NCI-H526 (cell line): ENCODE results near the gene PABPC1L.

Experiments used
- DNase-seq, 2 experiments: peaks; one replicate each; lab custom pipeline; 2025; lab: John Stamatoyannopoulos, UW

PABPC1L gene

DNA sequence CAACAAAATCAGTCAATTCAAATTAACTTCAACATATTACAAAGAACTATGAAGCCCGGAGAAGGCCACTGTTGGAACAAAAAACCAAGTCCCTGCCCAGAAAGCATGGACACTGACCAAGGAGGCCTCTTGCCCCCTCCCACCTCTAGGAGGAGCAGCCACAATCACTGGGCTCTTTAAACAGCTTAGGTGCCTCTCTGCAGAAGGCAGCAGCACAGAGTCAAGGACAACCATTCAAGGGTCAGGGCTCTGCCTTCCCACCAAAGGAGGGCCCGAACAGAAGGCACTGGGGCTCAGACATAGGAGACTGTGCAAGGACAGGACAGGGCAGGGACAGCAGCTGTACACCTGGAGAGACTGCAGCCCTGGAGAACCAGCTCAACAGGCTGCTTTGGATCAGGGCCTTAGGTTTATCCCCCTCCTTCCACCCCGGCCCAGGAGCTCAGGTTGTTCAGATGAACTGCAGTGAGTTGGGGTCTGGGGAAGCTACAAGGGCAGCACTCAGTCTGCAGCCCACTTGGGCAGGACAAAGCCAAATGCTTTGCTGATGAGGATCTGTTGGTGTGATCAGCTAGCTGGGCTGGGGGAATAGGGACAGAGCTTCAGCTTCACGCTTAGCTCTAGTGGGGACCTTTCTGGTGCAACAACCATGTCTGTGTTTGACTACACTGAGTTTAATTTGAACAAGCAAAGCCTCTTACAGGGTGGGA is 32.6 kb downstream of the PABPC1L start:
- DNase-seq, result no peak

DNA sequence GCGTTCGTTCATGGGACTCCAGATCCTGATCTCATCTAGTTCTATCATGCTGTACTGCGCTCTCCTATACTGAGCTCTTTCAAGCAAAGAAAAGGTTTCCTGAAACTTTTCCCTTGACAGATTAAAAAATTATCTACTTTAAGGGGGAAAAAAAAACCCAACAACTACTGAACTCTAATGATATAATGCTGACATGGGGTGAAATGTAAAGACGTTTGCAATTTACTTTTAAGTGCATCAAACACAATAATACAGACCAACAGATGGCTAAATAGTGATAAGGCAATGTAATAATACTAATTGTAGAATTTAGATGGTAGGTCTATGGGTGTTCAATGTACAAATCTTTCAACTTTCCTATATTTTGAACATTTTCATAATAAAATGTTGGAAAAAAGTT is 34.0 kb downstream of the PABPC1L start:
- no peak for DNase-seq

DNA sequence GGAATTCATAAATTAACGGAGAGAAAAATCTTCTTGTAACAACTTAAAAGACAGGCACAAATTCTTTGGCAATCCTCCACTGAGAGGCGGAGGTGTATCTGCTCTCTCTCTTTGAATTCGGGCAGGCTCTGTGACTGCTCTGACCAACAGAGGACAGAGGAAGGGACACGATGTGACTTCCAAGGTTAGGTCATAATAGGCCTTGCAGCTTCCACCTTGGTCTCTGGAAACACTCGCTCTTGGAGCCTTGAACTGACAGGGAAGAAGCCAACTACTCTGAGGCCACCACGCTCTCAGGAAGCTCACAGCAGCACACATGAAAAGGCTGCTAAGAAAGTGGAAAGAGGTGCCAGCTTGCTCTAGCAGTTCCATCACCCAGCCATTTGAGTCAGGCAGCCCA is 35.4 kb downstream of the PABPC1L start:
- no peak for DNase-seq

GRCh38 chr20:44946271-44946852 is 36.5 kb downstream of the PABPC1L start:
- DNase-seq, result no peak

- DNase-seq, result no peak
Observed at GRCh38 chr20:44948107-44948506, 38.2 kb downstream of the PABPC1L start.

DNA sequence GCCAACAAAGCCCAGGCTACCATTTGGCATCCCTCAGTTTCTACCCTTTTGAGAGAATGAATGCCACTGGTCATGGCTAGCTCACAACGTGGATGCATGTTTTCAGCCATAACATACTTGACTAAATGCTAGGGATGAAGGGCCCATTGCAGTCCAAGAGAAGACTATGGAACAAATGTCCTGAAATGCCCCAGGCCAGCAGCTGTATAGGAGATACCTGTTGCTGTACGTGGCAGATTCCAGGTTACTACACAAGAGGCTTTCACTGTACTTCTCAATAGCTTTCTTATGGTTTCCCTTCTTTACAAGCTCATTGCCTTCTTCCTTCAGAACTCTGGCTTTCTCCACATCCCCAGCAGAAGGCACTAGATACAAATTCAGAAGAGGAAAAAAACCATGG is 38.7 kb downstream of the PABPC1L start:
- DNase-seq, result no peak

DNA sequence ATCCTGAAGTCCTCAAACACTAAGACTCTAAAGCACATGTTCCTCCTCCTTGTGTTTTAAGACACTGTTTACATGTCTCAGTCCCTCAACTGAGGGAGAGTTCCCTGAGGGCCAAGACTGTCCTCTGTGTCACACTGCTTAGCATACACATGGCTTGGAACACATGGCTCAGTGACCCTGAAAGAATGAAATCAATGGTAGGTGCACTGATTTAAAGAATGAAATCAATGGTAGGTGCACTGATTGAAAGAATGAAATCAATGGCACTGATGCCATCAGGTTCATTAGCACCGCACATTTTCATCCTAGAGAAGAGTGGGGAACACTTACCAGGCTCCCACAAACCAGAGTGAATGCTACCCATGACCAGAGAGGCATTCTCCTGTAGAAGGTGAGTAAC is 40.5 kb downstream of the PABPC1L start:
- no peak for DNase-seq

- DNase-seq, result no peak
Observed at GRCh38 chr20:44952731-44953130, 42.9 kb downstream of the PABPC1L start.

- DNase-seq, result no peak
Observed at GRCh38 chr20:44954211-44954610, 44.4 kb downstream of the PABPC1L start.

DNA sequence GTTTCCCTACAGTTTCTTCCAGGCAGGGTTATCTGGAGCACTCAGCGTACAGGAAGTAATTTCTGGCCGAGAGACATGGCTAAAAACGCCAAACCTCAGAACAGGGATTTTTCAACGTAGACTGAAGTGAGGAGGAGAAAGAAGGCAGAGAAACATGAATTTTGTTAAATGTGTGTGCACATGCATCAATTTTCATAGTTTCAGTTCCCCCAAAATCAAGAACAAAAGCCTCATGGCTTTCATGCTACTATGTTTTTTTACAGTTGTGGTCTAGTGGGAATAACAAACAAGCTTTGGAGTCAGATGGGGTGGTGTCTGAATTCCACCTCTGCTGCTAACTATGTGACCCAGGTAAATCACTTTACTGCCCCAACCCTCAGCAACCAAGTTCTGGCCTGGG is 45.4 kb downstream of the PABPC1L start:
- DNase-seq, result no peak

DNA sequence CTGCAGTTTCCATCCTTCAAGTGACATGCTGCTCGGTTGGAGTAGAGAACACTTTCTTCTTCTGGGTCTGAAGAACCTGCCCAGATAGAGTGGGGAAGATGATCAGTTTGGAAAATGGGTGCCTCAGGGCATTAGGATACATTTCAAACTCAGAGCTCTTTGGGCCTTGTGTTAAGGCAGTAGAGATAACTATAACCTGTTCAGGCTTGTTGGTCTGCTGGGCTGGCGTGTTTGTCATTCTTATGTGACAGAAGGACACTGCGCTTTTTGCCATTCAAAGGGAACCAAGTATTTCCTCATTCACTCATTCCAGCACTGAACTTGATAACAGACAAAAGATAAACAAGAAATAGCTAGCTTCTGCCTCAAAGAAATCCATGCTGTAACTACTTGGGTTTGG is 46.5 kb downstream of the PABPC1L start:
- no peak for DNase-seq

DNA sequence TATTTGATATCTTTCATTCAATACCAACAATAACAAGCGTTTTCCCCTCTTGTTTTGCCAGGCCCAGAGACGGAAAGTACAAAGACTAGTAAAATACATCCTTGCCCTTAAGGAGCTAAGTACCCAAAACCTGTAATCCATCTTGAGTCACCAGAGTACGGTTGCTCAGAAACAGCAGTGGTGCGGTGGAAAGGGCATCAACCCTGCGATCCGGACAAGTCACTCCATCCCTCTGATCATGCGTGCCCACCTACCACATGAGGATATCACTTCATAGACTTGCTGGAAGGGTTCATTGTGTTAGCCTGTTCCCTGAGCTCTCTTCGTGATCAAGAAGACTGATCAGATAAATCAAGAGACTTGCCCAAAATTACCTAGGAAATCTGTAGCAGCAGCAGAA is 48.4 kb downstream of the PABPC1L start:
- no peak for DNase-seq

DNA sequence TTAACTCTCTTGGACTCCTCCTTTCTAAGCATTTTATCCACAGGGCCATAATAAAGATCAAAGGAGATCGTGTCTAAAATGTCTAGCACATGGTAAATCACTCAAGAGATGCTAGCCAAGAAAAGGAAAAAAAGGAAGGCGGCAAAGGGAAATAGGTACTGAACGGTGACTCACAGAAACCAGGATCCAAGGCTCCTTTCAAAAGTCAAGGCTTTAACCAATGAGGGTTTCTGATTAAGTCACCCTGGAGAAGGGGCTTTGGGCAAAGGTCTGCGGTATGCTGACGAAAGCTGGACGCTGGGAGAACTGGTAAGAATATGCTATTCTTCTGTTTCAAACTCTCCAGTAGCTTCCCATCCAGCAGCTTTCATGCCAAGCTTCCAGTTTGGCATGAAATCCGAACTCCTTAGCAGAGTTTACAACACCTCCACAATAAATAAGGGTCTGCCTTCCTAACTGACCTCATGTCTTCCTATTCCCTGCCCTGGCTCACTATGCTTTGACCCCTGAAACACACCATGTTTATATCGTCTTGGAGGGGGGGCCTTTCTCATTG is 49.3 kb downstream of the PABPC1L start:
- no peak for DNase-seq

- peak; percentile 37 to 40 for DNase-seq
Observed at GRCh38 chr20:44959638-44960102, 49.8 kb downstream of the PABPC1L start.

- peak; percentile 90 to 99 for DNase-seq
Observed at GRCh38 chr20:44960103-44960852, 50.4 kb downstream of the PABPC1L start, which contains the start of gene TOMM34. TOMM34 (minus strand) TSS chr20:44960397; CDS start chr20:44960333, 64 bp downstream.

DNA sequence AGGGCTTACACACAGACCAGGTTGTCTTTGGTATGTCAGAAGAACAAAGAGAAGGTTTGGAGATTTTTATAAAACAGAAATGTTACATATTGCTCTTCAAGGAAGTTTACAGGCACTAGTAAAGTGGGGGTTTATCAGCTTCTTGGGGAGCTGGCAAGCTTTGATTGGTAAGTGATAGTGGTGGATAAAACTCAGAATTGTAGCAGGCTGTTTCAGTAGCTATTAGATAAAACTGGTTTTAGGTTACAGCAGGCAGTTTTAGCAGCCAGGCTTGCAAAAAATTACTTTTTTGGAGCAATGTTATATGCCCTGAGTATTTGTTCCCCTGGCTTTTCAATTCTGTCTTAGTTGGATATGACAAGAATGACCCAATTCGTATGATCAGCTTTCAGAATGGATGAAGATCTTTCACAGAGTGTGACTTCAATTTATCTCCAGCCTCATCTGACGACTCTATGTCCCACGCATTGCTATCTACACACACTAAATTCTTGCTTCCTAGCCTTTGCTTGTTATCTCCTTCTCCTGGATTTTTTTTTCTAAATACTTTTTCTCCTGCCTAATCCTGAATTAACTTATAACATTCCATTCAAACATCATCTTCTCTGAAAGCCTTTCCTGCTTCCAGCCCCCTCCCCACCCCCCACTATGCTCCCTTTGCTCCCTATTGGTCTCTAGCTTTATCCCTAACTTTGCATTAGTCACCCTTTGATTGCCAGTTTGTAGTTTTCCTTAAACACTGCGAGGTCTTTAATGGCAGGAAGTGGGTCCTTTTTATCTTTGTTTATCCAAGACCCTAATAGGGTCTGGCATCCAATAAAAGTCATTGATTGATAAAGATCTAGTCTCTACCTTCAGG is 51.4 kb downstream of the PABPC1L start:
- DNase-seq, result no peak

- DNase-seq, result no peak
Observed at GRCh38 chr20:44961870-44962267, 52.0 kb downstream of the PABPC1L start.

DNA sequence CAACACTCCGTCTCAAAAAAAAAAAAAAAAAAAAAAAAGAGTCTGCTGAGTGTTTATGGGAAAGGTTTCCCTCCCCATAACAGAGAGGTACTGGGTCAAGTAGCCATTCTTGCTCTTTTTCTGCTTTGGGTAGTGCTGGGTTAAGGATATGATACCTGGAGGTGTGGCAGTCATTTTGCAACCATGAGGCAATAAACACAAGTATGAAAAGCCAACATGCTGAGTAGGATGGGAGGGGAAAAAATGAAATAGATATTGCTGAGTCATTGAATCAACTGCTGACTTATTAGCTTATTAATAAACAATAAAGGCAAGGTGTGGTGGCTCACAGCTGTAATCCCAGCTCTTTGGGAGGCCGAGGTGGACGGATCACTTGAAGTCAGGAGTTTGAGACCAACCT is 52.6 kb downstream of the PABPC1L start:
- DNase-seq, result no peak

DNA sequence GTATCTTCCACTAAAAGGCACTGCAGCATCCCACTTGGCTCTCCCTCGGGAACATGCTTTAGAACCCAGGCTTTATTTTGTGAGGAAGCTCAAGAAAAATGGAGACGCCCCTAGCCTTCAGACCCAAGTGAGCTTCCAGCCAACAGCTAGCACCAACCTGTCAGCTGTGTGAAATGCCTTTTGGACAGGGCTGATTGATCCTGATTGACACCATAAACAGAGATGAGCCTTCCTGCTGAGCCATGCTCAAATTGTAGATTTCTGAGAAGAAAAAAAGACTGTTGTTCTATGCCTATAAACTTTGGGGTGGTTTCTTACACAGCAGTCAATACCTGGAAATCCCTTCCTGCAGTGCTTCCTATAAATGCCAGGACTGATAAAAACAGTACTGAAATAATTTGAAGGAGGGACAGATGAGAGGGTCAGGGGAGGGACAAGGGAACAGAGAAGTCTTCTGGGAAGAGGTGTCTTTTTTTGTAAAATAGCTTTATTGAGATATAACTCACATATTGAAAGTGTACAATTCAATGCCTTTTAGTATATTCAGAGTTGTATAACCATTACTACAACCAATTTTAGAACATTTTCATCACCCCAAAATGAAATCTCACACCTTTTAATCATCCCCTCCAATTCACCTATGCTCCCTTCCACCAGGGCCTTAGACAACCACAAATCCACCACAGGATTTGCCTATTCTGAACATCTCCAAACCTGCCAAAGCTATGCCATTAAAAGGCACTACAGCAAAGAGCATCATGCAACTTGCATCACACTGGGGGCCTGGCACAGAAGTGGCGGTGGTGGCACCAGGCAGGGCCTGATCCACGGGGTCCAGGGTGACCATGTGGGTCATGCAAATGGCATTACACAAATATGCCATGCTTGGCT is 53.7 kb downstream of the PABPC1L start:
- DNase-seq, result peak; percentile 57 to 64

DNA sequence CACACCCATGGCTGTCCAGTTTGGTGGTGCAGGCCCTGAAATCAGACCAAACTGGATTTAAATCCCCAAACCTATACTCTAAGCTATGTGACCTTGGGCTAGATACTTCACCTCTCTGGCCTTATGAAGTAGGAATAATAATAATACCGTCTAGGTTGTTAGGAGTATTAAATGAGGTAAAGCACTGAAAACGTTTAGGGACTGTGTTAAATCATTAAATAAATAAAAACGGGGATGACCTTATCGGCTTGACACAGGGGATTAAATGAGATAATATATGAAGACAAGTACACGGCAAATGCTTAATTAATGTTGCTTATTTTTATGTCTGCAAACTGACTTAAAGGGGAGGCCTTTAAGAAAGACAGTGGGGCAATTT is 55.8 kb downstream of the PABPC1L start:
- no peak for DNase-seq
